Kidney (tissue), 14 donors: ENCODE measurements around the gene TMEM33. TPM values are rescaled to one million over a fixed set of nuclear protein-coding genes. Genes with fewer than 3 reads are reported as not detected.

Experiments
- DNase-seq, 5 donors: peaks; one replicate each; pipeline ENCODE4 v3.0.0-alpha.2; 2013 to 2020
- FAIRE-seq: peaks from 2 replicates; lab custom pipeline; 2012; peaks lifted over from hg19 to GRCh38; lab: Jason Lieb, UNC
- H3K27ac ChIP-seq, 2 donors: one replicate each; pipeline ENCODE4 v1.7.0; 2013; ENCODE audit warnings: low read depth in 2 of 2, low read length in 2 of 2, inconsistent platforms in 1 of 2
- H3K27me3 ChIP-seq: one replicate; pipeline ENCODE4 v1.7.1; 2013; ENCODE audit warnings: low read length, inconsistent platforms; ENCODE audit not compliant: control insufficient read depth, insufficient read depth
- H3K36me3 ChIP-seq, 3 donors: one replicate each; pipeline versions ENCODE4 v1.7.0 to v1.7.1; 2013; ENCODE audit warnings: low read length in 3 of 3, control low read depth in 1 of 3, inconsistent platforms in 1 of 3; ENCODE audit not compliant: insufficient read depth in 3 of 3, control insufficient read depth in 2 of 3
- H3K4me1 ChIP-seq, 3 donors: one replicate each; pipeline versions ENCODE4 v1.7.0 to v1.7.1; 2013; ENCODE audit warnings: low read length in 3 of 3, inconsistent platforms in 1 of 3, low read depth in 1 of 3; ENCODE audit not compliant: control insufficient read depth in 2 of 3, insufficient read depth in 2 of 3
- H3K4me3 ChIP-seq, 3 donors: one replicate each; pipeline versions ENCODE4 v1.7.0 to v1.8.1; 2013; ENCODE audit warnings: low read length in 3 of 3, control low read depth in 1 of 3, inconsistent platforms in 1 of 3
- H3K9ac ChIP-seq, 3 donors: one replicate each; pipeline versions ENCODE4 v1.7.0 to v1.7.1; 2013; ENCODE audit warnings: low read length in 3 of 3, control low read depth in 1 of 3, inconsistent platforms in 1 of 3
- H3K9me3 ChIP-seq, 3 donors: one replicate each; pipeline versions ENCODE4 v1.7.0 to v1.7.1; 2013; ENCODE audit warnings: low read length in 3 of 3, control low read depth in 1 of 3, inconsistent platforms in 1 of 3; ENCODE audit not compliant: control insufficient read depth in 2 of 3, insufficient read depth in 1 of 3
- CTCF ChIP-seq: IDR thresholded peaks from 3 replicates; pipeline ENCODE4 v1.5.1; 2012; ENCODE audit warnings: mild to moderate bottlenecking, moderate library complexity, borderline replicate concordance; ENCODE audit not compliant: insufficient read depth; ENCODE audit errors: extremely low read depth
- intact Hi-C: fragments of 100-400 bp; cut with DNase I; formaldehyde crosslinking; loops from one replicate; pipeline ENCODE4 v1.11.1; 2022
- polyA plus RNA-seq: library from polyadenylated mRNA; stranded (reverse); fragments of 350-450 nt; fragmentation: Illumina TruSeq; extraction: RNeasy Lipid Tissue Mini Kit (QIAGEN cat#74804); gene quantifications from one replicate; pipeline ENCODE4 v1.2.3, GENCODE V29; 2014; ENCODE audit warnings: low read depth, low replicate concordance; ENCODE audit not compliant: insufficient read depth
- total RNA-seq: library from RNA; stranded (reverse); fragmentation: NEBNext Ultra II Directional; extraction: Animal tissue kit (Norgen Biotek cat#: 25700); gene quantifications from one replicate; pipeline ENCODE4 v1.2.1, GENCODE V29; 2021
- donor health status: control.
- donor health status: control.
- donor health status: control.
- donor health status: control.
- donor health status: control.
- donor health status: DM: yes; HTN: yes; CAD: no.
- donor health status: Normal renal cell carcinoma (clear cell type).

TMEM33 gene
- total and polyA plus RNA-seq, 2 donors from 2014 or later, result 20.3 to 63.8 TPM

- no peak for FAIRE-seq
- no peaks in the 10 kb centered on the region for H3K27me3 ChIP-seq
- no peak for DNase-seq
- H3K4me3 ChIP-seq, result no peak overlapping the region
- no peak for TF ChIP-seq CTCF
- H3K36me3 ChIP-seq, result no peaks in the 10 kb centered on the region
- H3K9me3 ChIP-seq, result no peaks in the 10 kb centered on the region
- intact Hi-C loops, result no loop called here
- H3K27ac ChIP-seq, result no peak overlapping the region
- H3K4me1 ChIP-seq, result peaks cover 3 to 11% (median 6%) of the 10 kb centered on the region in 3 donors
- H3K9ac ChIP-seq, result no peak overlapping the region
Observed at GRCh38 chr4:41994461-41994985, 59.3 kb downstream of the TMEM33 start.

- DNase-seq (no peak), FAIRE-seq (no peak)
- H3K4me3 ChIP-seq, result no peak overlapping the region
- intact Hi-C loops, result no loop called here
- TF ChIP-seq CTCF, result no peak
- no peak overlapping the region for H3K9ac ChIP-seq
- H3K27me3 ChIP-seq, result no peaks in the 10 kb centered on the region
- no peak overlapping the region for H3K27ac ChIP-seq
- peaks cover 0 to 2% (median 0%) of the 10 kb centered on the region in 3 donors for H3K36me3 ChIP-seq
- peaks cover 0 to 3% (median 0%) of the 10 kb centered on the region in 3 donors for H3K4me1 ChIP-seq
- H3K9me3 ChIP-seq, result no peaks in the 10 kb centered on the region
Observed at GRCh38 chr4:41998019-41998418, 62.8 kb downstream of the TMEM33 start.

- DNase-seq, result no peak
- no peaks in the 10 kb centered on the region for H3K27me3 ChIP-seq
- peaks cover 0 to 4% (median 2%) of the 10 kb centered on the region in 3 donors for H3K36me3 ChIP-seq
- no peak overlapping the region for H3K4me3 ChIP-seq
- H3K27ac ChIP-seq, result no peak overlapping the region
- no peak for TF ChIP-seq CTCF
- intact Hi-C loops, result no loop called here
- FAIRE-seq, result no peak
- H3K4me1 ChIP-seq, result no peaks in the 10 kb centered on the region
- H3K9me3 ChIP-seq, result no peaks in the 10 kb centered on the region
- H3K9ac ChIP-seq, result no peak overlapping the region
Observed at GRCh38 chr4:41999321-41999720, 64.1 kb downstream of the TMEM33 start.
